Spleen (tissue), 11 donors: ENCODE measurements around the gene GJC2. TPM values are rescaled to one million over a fixed set of nuclear protein-coding genes. Genes with fewer than 3 reads are reported as not detected.
A peak's percentile ranks its signal among the peaks of the same experiment; 100 is the strongest.

ENCODE experiments used
- DNase-seq: peaks from one replicate; pipeline ENCODE4 v3.0.0-alpha.2; 2020
- H3K27ac ChIP-seq, 8 donors: fragments of 200-600 bp; sonication (generic) in 7 of 8; 1 replicate in 4 of 8; 2 replicates in 4 of 8; pipeline versions ENCODE4 v1.5.0 to v1.8.0; 2016 to 2021; ENCODE audit warnings: inconsistent platforms in 4 of 8, mild to moderate bottlenecking in 4 of 8, moderate library complexity in 1 of 8
- H3K27me3 ChIP-seq, 7 donors: fragments of 200-600 bp; sonication (generic) in 6 of 7; replicated peaks in 1 of 7; 1 replicate in 4 of 7; 2 replicates in 3 of 7; pipeline versions ENCODE4 v1.5.0 to v1.8.0; 2016 to 2021; ENCODE audit warnings: inconsistent platforms in 3 of 7, mild to moderate bottlenecking in 1 of 7
- H3K36me3 ChIP-seq, 6 donors: fragments of 200-600 bp; sonication (generic) in 5 of 6; 1 replicate in 4 of 6; 2 replicates in 2 of 6; pipeline versions ENCODE4 v1.5.0 to v1.8.0; 2016 to 2021; ENCODE audit warnings: inconsistent platforms in 2 of 6
- H3K4me1 ChIP-seq, 6 donors: fragments of 200-600 bp; sonication (generic) in 5 of 6; 1 replicate in 3 of 6; 2 replicates in 3 of 6; pipeline versions ENCODE4 v1.5.0 to v1.8.0; 2016 to 2021; ENCODE audit warnings: inconsistent platforms in 3 of 6
- H3K4me3 ChIP-seq, 8 donors: fragments of 200-600 bp; sonication (generic) in 7 of 8; 1 replicate in 4 of 8; 2 replicates in 4 of 8; pipeline versions ENCODE4 v1.5.0 to v1.8.0; 2016 to 2021; ENCODE audit warnings: inconsistent platforms in 4 of 8, mild to moderate bottlenecking in 4 of 8, moderate library complexity in 2 of 8
- H3K9me3 ChIP-seq, 8 donors: fragments of 200-600 bp; sonication (generic) in 7 of 8; 1 replicate in 4 of 8; 2 replicates in 4 of 8; pipeline versions ENCODE4 v1.5.0 to v1.8.0; 2016 to 2021; ENCODE audit warnings: inconsistent platforms in 4 of 8
- CTCF ChIP-seq, 11 experiments: fragments of 200-600 bp in 7 of 11; fragments of 450-650 bp in 4 of 11; sonication (generic) in 4 of 11; IDR thresholded peaks in 8 of 11; conservative IDR thresholded peaks in 3 of 11; 1 replicate in 7 of 11; 2 replicates in 4 of 11; pipeline versions ENCODE4 v1.4.0 to v1.8.0; 2016 to 2021; ENCODE audit warnings: antibody characterized with exemption in 11 of 11, inconsistent platforms in 4 of 11, mild to moderate bottlenecking in 1 of 11
- POLR2A ChIP-seq, 3 donors: fragments of 450-650 bp; IDR thresholded peaks; one replicate each; pipeline ENCODE4 v1.5.1; 2017; ENCODE audit warnings: antibody characterized with exemption in 3 of 3, mild to moderate bottlenecking in 1 of 3
- POLR2AphosphoS5 ChIP-seq, 3 donors: sonication (generic); formaldehyde crosslinking; IDR thresholded peaks; one replicate each; pipeline ENCODE4 v1.5.1; 2017; ENCODE audit warnings: antibody characterized with exemption in 3 of 3
- WGBS, 5 donors: extraction: QIAGEN DNeasy Blood & Tissue Kit in 3 of 5; methylation state at CpG; one replicate each; pipeline versions ENCODE4 v1.1.5 to v1.1.7; 2013 to 2018; 5-methylcytosine and 5-hydroxymethylcytosine counted together
- intact Hi-C: fragments of 100-400 bp; cut with DNase I; formaldehyde crosslinking; loops from one replicate; pipeline ENCODE4 v1.15.0; 2023; ENCODE audit warnings: low total_unique reads
- polyA plus RNA-seq, 3 donors: library from polyadenylated mRNA; stranded (reverse); fragments of 200-250 nt; gene quantifications; one replicate each; pipeline ENCODE4 v1.2.1, GENCODE V29; 2013
- total RNA-seq, 7 donors: library from RNA; depleted of rRNA in 3 of 7; stranded (reverse); fragments of >200 nt in 3 of 7; fragmentation: NEBNext Ultra II Directional in 4 of 7; extraction: Animal tissue kit (Norgen Biotek cat#: 25700) in 4 of 7; gene quantifications; one replicate each; pipeline versions ENCODE4 v1.1.0 to v1.2.1, GENCODE V29; 2016 to 2021
- donor health status: healthy with polysubstance abuse.
- donor health status: DM: no; HTN: no; CAD: no; lungs with moderate emphysema.
- donor health status: DM: no; HTN: no; CAD: no.
- donor health status: Bipolar disorder and iron deficiency.
- donor health status: healthy.
- donor health status: DM: no; HTN: no; CAD: no.
- donor health status: DM: yes; HTN: yes; CAD: no.

GJC2 gene
- total and polyA plus RNA-seq, 10 donors, result 0.35 to 3.5 (median 1.3) TPM

GRCh38 chr1:228136901-228137300, 12.8 kb upstream of the GJC2 start:
- no peaks in the 10 kb centered on the region for H3K27me3 ChIP-seq
- H3K4me1 ChIP-seq, result peaks cover 9 to 49% (median 25%) of the 10 kb centered on the region in 6 donors
- TF ChIP-seq POLR2AphosphoS5 (IDR thresholded peaks at IDR 0.05) (no peak), POLR2A (IDR thresholded peaks at IDR 0.05) (no peak), CTCF (IDR thresholded peaks at IDR 0.05 in 8 of 11, conservative IDR thresholded peaks at IDR 0.05 in 3 of 11) (no peak)
- 33 to 40% (median 36%) methylated on average over 1 of the region's 1 CpG for WGBS, 5 donors
- intact Hi-C loops, result no loop called here
- DNase-seq, result no peak
- no peaks in the 10 kb centered on the region for H3K9me3 ChIP-seq
- peaks cover 0 to 5% (median 0%) of the 10 kb centered on the region in 6 donors for H3K36me3 ChIP-seq
- peak overlapping the region in 5 of 8 donors; percentile 36 to 99 (median 98) for H3K27ac ChIP-seq
- H3K4me3 ChIP-seq, result no peak overlapping the region

DNA sequence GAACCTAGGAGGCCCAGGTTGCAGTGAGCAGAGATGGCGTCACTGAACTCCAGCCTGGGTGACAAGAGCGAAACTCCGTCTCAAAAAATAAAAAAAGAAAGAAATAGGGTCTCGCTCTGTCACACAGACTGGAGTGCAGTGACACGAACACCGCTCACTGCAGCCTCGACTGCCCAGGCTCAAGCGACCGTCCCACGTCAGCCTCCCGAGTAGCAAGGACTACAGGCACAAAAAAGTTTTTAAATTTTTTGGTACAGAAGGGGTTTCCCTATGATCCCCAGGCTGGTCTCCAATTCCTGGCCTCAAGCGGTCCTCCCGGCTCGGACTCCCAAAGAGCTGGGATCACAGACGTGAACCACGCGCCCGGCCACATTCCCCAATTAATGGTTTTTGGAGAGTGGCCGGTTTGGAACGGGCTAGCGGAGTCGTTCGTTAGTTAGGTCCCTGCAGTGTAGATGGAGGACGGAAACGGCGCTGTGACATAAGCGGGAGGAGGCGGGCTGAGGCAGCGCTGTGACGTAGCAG, 10.3 kb upstream of the GJC2 start:
- Histone ChIP-seq H3K36me3 (peaks cover 0 to 24% (median 2%) of the 10 kb centered on the region in 6 donors), H3K4me3 (peak overlapping the region; percentile 47 to 90 (median 80)), H3K27ac (peak overlapping the region; percentile 94 to 99 (median 98)), H3K27me3 (no peaks in the 10 kb centered on the region), H3K4me1 (peaks cover 28 to 75% (median 50%) of the 10 kb centered on the region in 6 donors), H3K9me3 (no peaks in the 10 kb centered on the region)
- intact Hi-C loops, result no loop called here
- no peak for TF ChIP-seq CTCF (IDR thresholded peaks at IDR 0.05 in 8 of 11, conservative IDR thresholded peaks at IDR 0.05 in 3 of 11)
- no peak for TF ChIP-seq POLR2AphosphoS5 (IDR thresholded peaks at IDR 0.05)
- TF ChIP-seq POLR2A (IDR thresholded peaks at IDR 0.05), result peak in 2 of 3 donors; percentile 50
- 22 to 25% (median 23%) methylated on average over 30 of the region's 30 CpGs for WGBS, 5 donors
- DNase-seq, result no peak

- H3K27ac ChIP-seq, result peak within 1 kb of the TSS; percentile 94 to 99 (median 98)
- H3K36me3 ChIP-seq, result peaks cover 0 to 31% (median 2%) of the 10 kb centered on the region in 6 donors
- TF ChIP-seq POLR2A (IDR thresholded peaks at IDR 0.05) (peak; percentile 82 to 95 (median 91)), POLR2AphosphoS5 (IDR thresholded peaks at IDR 0.05) (peak; percentile 97 to 99 (median 98)), CTCF (IDR thresholded peaks at IDR 0.05 in 8 of 11, conservative IDR thresholded peaks at IDR 0.05 in 3 of 11) (peak; percentile 39 to 83 (median 60))
- 0 to 1% (median 0%) methylated on average over 40 to 95 of the region's 95 CpGs for WGBS, 5 donors
- peaks cover 28 to 81% (median 56%) of the 10 kb centered on the region in 6 donors for H3K4me1 ChIP-seq
- H3K4me3 ChIP-seq, result peak within 1 kb of the TSS; percentile 64 to 90 (median 80)
- no peaks in the 10 kb centered on the region for H3K9me3 ChIP-seq
- no peaks in the 10 kb centered on the region for H3K27me3 ChIP-seq
- peak; percentile 100 for DNase-seq
- intact Hi-C loops, result no loop called here
These were observed 9.6 kb upstream of the GJC2 start, which contains the start of gene GUK1 for GRCh38 chr1:228139931-228140723. GUK1 (plus strand) TSS chr1:228140279; CDS start chr1:228140303, 24 bp downstream.

DNA sequence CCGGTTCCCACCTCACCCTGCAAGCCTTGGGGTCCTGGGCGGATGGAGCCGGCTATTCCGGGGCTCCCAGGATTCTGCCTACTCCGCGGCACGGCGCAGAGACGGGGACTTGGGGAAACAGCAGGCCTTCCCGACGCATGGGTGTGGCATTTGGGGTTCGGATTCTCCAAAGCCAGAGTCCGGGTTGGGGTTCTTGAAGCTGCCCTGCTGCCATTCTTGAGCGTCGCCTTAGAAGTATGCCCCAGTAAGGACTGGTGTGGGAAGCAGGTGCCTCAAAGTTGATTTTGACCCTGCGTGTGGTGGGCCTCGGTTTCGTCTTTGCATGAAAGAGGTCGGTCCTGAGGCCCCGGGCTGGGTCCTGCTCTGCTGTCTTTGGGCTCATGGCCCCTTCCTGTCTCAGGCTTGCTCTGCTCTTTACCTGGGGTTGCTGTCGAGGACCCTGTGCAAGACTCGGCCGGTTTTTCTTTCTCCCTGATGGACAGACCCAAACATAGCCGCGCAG, 9.0 kb upstream of the GJC2 start:
- Histone ChIP-seq H3K4me1 (peaks cover 28 to 88% (median 59%) of the 10 kb centered on the region in 6 donors), H3K4me3 (peak overlapping the region; percentile 64 to 90 (median 80)), H3K27me3 (no peaks in the 10 kb centered on the region), H3K9me3 (no peaks in the 10 kb centered on the region), H3K36me3 (peaks cover 0 to 37% (median 8%) of the 10 kb centered on the region in 6 donors), H3K27ac (peak overlapping the region; percentile 94 to 99 (median 98))
- intact Hi-C loops, result no loop called here
- 3 to 12% (median 5%) methylated on average over 19 to 25 of the region's 25 CpGs for WGBS, 5 donors
- TF ChIP-seq CTCF (IDR thresholded peaks at IDR 0.05 in 8 of 11, conservative IDR thresholded peaks at IDR 0.05 in 3 of 11) (no peak), POLR2AphosphoS5 (IDR thresholded peaks at IDR 0.05) (no peak), POLR2A (IDR thresholded peaks at IDR 0.05) (no peak)
- no peak for DNase-seq
